ENCODE data around the gene CCDC142.

Gene CCDC142

DNA sequence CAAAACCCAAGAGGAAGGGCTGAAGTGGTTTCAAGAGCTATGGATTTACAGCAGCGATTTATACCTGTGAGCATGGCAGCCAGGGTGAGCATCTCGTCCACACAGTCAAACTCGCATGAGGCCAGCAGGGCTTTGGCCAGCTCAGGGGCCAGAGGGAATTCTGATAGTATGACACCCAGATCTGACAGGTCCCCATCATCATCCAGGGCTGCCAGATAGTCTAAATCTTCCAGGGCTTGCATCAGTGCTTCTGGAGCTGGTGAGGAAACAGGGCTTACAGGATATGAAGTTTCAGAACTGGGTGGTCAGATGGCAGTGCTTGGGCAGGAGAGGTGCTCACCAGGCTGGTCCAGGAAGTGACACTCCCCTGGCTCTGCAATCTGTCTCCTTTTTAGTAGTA is 39.7 kb upstream of the CCDC142 start:
- TF ChIP-seq, protein P1, sequence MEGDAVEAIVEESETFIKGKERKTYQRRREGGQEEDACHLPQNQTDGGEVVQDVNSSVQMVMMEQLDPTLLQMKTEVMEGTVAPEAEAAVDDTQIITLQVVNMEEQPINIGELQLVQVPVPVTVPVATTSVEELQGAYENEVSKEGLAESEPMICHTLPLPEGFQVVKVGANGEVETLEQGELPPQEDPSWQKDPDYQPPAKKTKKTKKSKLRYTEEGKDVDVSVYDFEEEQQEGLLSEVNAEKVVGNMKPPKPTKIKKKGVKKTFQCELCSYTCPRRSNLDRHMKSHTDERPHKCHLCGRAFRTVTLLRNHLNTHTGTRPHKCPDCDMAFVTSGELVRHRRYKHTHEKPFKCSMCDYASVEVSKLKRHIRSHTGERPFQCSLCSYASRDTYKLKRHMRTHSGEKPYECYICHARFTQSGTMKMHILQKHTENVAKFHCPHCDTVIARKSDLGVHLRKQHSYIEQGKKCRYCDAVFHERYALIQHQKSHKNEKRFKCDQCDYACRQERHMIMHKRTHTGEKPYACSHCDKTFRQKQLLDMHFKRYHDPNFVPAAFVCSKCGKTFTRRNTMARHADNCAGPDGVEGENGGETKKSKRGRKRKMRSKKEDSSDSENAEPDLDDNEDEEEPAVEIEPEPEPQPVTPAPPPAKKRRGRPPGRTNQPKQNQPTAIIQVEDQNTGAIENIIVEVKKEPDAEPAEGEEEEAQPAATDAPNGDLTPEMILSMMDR (IDR thresholded peaks at IDR 0.05; ENCODE audit: low read depth, low read length) = no peak
- in situ Hi-C loops (cut with HindIII; ENCODE audit: low sequenced_read_pairs) = no loop called here

DNA sequence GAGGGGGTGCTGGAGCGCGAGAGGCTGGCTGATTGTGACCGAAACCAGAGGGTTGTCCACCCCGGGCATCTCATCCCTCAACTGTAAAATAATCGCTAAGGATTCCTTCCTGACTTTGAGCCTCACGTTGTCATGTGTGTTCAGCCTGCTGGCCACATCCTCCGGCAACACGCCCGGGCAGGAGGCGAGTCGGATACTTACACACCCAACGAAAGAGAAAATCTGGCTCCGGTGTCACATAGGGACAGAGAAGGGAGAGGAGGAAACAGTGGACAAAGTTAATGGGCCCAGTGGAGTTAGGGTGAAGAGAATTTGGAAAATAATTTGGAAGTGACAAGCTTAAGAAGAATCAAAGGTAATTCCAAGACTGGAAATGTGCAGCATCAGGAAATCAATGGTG is 33.9 kb upstream of the CCDC142 start:
- no peak overlapping the region for H3K4me3 ChIP-seq (ENCODE audit: low read depth, low read length)
- no peak for DNase-seq (ENCODE audit: low read depth, low spot score)
- in situ Hi-C loops (cut with HindIII; ENCODE audit: low sequenced_read_pairs) = no loop called here
- TF ChIP-seq, protein P1 (IDR thresholded peaks at IDR 0.05; ENCODE audit: low read depth, low read length) = no peak

More for the DNA sequence above, 39.7 kb upstream of the CCDC142 start:
- H3K4me3 ChIP-seq (ENCODE audit: low read depth, low read length) = no peak overlapping the region
- no peak for DNase-seq (ENCODE audit: low read depth, low spot score)

DNA sequence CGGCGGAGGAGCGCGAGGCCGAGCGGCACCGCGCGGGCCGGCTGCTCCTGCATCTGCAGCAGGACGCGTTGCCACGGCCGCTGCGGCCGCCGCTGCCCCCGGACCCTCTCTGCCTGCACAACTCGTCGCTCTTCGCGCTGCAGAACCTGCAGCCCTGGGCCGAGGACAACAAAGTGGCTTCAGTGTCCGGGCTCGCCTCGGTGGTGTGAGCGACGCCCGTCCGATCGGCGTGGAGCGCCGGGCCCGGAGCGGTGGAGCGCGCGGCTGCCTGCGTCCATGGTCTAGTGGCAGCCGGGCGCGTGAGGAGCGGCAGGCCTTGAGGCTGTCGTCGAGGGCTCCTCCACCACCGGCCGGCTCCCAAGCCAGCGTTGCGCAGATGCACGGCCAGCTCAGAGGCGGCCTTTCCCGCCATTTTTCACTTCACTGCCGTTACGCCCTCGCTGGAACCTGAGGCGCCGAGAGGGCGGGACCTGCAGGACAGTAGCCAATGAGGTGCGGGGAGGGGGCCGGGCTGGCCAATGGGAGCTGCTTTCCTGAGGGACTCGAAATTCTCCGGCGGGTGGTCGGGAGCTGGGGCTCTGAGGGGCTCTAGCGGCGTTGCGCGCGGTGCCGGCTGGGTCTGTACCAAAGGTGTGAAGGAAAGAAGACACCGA is 33.3 kb upstream of the CCDC142 start:
- TF ChIP-seq, protein P1 (IDR thresholded peaks at IDR 0.05; ENCODE audit: low read depth, low read length) = no peak
- in situ Hi-C loops (cut with HindIII; ENCODE audit: low sequenced_read_pairs) = no loop called here
- no peak for DNase-seq (ENCODE audit: low read depth, low spot score)
- H3K4me3 ChIP-seq (ENCODE audit: low read depth, low read length) = no peak overlapping the region

DNA sequence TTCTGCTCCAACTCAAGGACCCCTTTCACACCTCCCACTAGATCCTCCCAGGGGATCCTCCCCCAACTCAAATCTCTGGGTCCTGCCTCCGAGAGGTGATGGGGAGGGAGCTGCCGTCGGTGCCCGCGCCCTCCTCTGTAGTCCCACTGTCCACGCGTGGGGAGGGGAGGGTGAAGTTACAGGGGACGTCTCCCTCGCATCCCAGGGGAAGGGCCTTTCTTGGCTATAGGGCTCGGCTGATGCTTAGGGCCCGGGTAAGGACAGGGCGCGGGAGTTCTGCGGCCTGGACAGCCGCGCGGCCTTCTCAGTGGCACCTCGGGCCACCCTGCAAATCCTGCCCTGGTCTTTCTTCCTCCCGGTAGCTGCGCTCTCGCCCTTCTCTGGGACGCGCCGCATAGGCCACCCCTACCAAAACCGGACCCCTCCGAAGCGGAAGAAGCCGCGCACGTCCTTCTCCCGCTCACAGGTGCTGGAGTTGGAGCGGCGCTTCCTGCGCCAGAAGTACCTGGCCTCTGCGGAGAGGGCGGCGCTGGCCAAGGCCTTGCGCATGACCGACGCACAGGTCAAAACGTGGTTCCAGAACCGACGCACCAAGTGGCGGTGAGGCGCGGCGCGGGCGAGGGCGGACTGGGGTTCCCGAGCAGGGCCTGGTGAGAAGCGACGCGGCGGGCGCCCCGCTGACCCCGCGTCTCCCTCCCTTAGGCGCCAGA is 32.6 kb upstream of the CCDC142 start:
- H3K4me3 ChIP-seq (ENCODE audit: low read depth, low read length) = no peak overlapping the region
- TF ChIP-seq, protein P1 (IDR thresholded peaks at IDR 0.05; ENCODE audit: low read depth, low read length) = no peak
- in situ Hi-C loops (cut with HindIII; ENCODE audit: low sequenced_read_pairs) = no loop called here

DNA sequence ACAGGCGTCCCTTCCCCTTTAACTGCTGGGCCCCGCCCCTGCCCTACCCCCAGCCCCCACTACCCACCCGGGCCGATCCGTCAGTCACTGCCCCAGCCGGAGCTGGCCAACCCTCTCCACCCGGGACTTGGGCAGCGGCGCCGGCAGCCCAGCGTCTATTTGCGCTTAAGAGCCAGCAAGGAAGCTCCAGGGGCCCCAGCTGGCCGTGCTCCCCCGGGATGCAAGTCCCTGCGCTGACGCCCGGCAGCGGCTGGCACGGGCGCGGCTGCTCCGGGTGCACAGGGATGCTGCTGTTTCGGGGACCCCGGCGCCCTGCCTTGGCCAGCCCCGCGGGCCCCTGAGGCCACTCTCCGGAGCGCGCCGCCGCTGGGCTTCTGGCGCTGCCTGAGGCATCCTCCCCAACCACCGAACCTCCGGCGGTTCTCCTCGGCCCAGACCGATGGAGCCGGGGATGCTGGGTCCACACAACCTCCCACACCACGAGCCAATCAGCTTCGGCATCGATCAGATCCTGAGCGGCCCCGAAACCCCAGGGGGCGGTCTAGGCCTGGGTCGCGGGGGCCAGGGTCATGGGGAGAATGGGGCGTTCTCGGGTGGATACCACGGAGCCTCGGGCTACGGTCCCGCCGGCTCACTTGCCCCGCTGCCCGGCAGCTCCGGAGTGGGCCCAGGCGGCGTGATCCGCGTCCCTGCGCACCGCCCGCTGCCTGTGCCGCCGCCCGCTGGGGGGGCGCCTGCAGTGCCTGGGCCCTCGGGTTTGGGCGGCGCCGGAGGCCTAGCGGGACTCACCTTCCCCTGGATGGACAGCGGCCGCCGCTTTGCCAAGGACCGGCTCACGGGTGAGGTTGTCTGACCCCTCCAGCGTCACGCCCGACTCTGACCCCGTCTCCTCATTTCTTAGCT is 31.8 kb upstream of the CCDC142 start, which contains the start of gene TLX2:
TLX2 (plus strand) TSS at position 83 of the 903 bp plus-strand sequence; CDS start at position 440, 357 bp downstream.
- in situ Hi-C loops (cut with HindIII; ENCODE audit: low sequenced_read_pairs) = no loop called here
- no peak within 1 kb of the TSS for H3K4me3 ChIP-seq (ENCODE audit: low read depth, low read length)
- TF ChIP-seq, protein P1 (IDR thresholded peaks at IDR 0.05; ENCODE audit: low read depth, low read length) = no peak
- DNase-seq (ENCODE audit: low read depth, low spot score) = no peak

More for the DNA sequence above, 32.6 kb upstream of the CCDC142 start:
- no peak for DNase-seq (ENCODE audit: low read depth, low spot score)

Data from astrocyte of the spinal cord (primary cell).